NOMO-1 treated with dmso at 0.1 percent for 144 hours (cell line): ENCODE results near the gene KCNH2.

Source experiments
- DNase-seq: peaks from one replicate; lab custom pipeline; 2025; ENCODE audit not compliant: unreplicated experiment; lab: John Stamatoyannopoulos, UW

KCNH2 gene

DNA sequence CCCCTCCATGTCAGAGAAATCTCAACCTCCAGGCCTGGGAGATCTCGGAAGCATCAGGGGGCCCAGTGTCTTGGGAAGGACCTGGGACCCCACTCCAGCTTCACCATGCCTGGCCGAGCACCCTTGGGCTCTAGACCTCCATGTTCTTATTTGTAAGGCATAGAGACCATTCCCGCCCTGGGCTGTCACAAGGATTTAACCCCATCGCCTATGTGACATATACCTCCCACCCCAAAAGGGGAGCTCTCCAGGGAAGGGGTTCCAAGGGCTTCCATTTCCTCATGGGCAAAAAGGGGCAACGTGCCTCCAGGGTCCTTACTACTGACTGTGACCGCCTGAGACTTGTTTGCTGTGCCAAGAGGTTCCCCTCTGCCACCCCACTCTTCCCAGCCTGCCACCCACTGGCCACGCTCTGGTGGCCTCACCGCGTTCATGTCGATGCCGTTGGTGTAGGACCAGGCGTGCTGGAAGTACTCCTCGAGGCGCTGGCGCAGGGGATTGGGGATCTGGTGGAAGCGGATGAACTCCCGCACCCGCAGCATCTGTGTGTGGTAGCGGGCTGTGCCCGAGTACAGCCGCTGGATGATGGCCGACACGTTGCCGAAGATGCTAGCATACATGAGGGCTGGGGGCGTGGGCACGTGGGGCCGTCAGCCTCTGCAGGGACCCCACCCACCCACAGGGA is 27.5 kb downstream of the KCNH2 start:
- no peak for DNase-seq

DNA sequence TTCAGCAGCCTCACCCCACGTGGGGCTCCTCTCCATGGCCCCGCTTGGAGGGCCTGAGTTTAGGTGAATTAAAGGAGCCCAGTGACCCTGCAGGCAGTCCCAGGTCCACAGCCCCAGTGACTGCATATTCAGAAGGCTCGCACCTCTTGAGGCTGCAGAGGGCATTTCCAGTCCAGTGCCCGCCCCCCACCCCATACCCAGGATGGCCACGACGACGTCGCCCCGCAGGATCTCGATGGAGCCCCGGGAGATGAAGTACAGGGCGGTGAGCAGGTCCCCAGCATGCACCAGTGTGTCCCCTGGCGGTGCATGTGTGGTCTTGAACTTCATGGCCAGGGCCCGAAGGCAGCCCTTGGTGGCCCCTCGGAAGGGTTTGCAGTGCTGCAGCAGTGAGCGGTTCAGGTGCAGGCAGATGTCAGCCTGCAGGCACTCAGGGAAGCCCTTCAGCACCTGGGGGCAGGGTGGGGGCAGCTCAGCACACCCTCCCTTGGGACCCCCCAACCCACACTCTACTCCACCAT is 28.1 kb downstream of the KCNH2 start:
- no peak for DNase-seq

DNA sequence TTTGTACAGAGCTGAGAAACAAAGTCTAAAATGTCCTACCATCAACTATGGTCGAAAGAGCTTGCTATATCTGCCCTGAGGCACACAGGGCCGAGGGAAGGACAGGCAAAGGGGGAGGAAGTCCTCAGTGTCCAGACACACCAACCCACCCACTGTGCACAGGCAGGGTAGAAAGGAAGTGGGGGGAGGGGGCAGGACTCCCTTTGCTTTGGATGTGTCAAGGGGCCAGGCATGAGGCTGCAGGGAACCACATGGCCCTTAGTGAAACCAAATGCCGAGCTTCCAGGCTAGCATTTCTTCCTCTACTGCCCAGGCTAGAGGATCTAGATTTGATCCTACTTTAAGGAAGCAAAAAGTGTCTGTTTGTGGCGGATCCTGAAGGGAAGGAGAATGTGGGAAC is 28.6 kb downstream of the KCNH2 start:
- no peak for DNase-seq

DNA sequence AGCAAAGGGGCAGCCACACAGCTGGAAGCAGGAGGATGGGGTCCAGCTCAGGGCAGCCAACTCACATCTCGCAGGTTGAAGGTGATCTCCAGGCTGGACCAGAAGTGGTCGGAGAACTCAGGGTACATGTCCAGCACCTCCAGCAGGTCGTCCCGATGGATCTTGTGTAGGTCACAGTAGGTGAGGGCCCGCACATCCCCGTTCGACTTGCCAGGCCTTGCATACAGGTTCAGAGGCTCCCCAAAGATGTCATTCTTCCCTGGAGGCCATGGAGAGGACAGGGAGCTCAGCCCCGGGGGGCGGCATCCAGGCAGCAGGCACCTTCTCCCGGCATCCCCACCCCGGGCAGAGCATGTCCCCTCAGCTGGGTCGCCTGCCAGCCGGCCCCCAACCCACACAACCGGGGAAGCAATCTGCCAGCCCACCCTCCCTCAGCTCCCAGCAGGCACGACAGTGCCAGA is 29.3 kb downstream of the KCNH2 start:
- DNase-seq, result no peak

DNA sequence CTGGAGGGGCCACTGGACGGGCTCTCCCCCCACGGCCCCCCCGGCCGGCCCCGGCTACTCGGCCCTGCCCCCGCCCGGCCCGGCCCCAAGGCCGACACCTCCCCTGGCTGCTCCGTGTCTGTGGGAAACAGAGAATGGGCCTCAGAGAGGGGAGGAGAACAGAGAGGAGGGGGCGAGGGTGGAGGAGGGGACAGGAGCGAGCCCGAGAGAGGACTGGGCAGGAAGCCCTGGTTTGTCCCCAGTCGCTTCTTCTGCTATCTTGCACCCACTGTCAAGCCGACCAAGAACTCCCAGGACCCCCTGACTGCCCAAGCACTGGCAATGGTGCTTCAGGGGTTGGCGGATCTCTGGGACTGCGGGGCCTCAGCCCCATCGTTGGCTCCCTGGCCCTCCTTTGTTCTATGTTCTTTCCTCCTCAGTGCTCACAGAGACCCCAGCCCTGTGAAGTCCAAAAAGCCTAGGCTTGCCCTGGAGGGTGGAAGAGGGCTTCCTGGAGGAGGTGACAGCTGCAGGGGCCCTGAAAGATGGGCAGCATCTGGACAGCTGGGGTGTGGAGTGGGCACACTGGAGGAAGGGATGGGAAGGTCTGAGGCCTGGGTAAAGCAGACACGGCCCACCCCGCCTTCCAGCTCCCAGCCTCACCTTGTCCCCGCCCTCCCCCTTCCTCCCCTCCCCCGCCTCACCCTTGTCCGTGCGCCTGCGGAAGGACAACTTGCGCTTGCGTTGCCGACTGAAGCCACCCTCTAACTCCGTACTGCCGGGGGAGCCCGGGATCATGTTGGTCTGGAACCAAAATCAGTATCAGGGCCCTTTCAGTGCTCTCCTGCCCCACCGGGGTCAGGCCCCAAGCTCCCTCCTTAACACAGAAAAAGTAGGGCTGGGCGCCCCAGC is 30.1 kb downstream of the KCNH2 start:
- DNase-seq, result no peak

DNA sequence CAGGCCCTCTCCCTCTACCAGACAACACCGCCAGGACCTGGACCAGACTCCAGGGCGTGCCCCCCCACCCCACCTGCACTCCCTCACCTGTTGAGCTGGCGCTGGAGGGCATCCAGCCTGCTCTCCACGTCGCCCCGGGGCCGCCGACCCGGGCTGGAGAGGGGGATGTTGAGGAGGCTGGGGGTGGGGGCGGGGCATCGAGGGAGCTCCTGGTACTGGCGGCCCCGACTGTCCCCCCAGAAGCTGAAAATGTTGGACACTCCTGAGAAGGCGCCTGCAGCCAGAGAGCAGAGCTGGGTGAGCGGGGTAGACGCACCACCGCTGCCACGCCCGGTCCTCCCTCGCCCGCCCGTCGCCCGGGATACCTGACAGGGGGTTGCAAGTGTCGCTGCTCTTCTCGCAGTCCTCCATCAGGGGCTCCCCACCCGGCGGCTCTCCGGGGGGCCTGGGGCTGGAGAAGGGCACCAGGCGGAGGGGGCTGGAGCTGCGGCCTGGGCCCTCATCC is 30.8 kb downstream of the KCNH2 start:
- no peak for DNase-seq

DNA sequence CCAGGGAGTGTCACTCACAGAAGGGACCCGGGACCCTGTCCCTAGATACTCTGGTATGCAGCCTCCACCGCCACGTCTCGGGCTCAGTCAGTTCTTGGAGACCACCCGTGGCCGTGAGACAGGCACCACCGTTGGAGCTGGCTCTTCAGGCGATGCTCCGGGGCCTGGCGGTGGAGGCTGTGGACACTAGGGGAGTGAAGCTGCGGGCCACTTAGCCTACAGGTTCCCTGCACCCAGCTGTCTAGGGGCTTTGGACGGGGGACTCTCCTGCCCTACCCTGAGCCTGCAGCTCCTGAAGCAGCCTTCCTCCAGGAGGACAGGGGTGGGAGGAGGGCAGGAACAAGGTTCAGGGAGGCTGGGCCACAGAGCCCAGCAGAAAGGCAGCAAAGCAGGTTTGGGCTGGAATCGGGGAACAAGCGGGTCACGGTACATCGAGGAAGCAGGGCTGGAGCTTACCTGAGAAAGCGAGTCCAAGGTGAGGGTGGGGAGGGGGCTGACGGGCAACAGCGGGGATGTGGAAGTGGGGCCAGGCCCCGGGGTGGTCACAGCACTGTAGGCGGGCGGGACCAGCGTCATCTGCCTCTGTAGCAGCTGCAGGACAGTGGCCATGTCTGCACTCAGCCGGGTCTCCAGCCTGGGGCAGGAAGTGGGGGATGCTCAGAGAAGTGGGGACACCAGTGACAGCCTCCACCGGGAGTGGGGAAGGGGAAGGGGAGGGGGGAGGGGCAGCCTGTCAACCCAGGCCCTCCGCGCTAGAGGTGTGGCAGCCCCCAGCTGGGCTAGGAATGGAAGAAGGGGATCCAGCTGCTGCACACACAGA is 31.5 kb downstream of the KCNH2 start:
- no peak for DNase-seq

DNA sequence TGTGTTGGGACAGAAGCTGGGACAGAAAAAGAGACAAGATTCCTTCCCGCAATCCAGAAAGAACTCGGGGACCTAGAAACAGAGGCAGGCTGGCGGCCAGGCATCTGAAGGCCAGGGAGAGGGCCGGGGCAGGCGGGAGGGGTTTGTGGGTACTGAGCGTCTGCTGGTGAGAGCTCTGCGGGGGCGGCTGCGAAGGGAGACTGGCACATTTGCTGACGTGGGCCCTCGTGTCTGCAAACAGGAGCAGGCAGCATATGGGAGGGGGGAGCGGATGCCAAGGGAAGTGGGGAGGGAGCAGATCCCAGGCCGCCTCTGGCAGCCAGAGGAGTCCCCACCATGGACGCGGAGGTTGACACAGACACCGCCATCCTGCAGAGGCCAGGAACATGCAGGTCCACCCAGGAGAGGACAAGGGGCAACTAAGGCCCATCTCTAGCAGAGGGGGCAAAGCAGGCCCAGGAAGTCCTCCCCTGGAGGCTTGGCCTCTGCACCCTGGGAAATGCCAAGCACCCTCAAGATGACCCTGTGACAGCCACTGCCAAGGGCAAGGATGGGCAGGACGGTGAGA is 32.2 kb downstream of the KCNH2 start:
- DNase-seq, result no peak

DNA sequence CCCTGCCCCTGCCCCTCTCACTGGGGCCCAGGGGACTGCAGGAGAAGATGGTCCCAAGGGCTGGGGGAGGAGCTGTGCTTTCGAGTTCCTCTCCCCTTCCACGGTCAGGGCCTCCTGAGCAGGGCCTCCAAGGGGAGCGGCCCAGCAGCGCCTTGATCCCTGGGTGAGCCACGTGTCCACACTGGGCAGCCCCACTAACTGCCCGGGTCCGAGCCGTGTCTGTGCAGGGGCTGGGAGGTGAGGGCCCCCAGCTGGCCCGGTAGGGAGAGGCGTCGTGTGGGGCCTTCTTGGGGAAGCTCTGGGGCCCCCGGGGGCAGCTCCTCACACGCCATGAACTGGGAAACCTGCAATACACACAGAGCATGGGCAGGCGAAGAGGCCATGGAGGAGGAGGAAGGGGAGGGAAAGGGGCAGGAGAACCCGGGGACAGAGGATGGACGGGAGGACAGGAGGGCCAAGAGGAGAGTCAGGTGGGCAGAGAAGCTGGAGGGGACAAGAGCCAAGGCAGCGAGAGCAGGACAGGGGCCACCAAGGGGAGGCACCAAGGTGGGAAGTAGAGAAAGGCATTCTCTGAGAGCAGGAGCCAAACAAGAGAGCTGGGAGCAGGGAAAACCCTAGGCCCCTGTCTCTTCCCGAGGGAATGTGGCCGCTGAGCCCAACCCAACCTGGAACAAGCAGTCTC is 32.8 kb downstream of the KCNH2 start:
- DNase-seq, result no peak

DNA sequence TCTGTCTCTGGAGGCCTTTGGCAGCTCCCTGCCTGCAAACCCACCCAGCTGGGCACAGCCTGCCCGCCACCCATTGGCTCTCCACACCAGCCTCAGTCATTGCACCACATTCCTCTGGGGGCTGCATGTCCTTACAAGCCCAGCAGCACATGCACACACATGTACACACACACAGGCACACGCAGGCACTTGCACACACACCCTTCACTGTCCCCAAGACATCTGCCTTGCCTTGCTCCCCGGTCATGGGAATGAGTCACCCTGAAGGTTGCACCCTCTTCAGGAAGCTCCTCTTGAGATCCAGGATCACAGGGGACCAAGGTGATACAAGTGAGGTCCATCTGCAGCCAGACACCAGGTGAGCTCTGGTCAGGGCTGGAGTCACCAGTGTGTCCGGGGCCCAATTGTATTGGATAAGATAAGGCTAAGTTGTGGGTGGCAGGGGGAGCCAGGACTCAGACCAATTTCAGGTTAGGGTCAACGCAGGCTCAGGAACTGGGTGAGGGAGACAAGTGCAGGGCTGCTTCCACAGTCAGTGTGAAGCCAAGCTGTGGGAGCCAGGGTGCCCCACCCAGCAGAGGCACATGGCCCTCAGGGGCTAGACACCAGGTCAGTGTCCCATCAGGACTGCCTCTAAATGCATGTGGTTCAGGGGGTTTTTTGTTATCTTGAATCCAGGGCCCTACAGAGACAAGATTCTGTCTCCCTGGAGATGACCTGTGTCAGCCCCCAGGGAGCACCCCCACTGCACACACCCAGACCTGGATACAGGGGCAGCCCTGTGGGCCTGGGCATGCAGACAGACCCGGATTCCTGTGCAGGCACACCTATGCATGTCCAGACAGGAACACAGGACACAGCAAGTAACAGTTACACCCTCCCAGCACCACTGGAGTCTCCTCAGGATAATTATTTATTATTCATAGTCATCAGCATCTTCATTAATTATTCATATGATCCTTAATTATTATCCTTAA is 33.8 kb downstream of the KCNH2 start:
- no peak for DNase-seq

DNA sequence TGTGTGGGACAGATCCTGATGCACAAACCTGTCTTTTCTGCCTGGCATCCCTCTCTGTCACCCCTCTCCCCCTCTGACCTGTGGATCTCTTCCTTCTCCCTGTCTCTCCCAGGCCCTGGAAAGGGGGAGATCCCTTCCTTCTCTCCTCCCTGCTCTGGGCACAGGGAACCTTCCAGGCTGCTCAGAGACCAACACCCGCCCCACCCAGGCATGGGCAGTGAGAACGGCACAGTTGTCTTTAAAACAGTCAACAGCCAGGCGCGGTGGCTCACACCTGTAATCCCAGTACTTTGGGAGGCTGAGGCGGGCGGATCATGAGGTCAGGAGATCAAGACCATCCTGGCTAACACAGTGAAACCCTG is 34.7 kb downstream of the KCNH2 start:
- DNase-seq, result no peak

DNA sequence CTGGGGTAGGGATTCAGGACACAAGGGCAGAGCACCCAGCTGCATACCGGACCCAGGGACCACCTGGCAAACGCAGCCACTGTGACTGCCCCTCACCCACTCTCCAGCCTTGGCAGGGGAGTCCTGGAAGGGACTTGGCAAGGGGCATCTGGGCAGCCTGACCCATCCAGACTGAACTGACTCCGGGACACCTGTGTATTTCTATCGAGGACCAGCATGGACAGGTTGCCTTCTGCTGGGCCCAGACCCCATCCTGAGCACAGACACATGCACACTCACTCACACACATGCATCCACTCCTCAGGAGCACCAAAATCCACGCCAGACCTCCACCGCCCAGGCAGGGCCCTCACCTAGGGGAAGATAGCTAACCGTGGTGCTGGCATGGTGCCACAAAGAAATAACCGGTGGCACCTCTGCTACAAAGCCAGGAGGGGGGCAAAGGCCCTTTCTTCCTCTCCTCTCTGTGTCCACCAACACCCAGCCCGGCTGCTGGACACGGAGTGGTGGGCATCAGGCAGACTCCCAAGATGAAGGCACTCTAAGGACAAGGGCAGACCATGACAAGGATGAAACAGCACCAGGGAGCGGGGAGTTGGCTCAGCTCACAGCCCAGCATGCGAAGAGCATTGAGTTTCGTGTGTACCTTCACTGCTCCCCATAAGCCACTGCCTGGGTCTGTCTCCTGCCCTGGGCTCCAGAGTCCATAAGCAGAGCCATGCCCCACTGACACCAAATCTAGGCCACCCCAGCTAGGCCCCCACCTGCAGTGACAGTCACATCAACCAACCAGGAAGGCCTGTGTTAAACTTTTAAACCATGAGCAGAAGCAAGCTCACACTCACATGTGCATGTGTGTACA is 35.3 kb downstream of the KCNH2 start:
- no peak for DNase-seq

DNA sequence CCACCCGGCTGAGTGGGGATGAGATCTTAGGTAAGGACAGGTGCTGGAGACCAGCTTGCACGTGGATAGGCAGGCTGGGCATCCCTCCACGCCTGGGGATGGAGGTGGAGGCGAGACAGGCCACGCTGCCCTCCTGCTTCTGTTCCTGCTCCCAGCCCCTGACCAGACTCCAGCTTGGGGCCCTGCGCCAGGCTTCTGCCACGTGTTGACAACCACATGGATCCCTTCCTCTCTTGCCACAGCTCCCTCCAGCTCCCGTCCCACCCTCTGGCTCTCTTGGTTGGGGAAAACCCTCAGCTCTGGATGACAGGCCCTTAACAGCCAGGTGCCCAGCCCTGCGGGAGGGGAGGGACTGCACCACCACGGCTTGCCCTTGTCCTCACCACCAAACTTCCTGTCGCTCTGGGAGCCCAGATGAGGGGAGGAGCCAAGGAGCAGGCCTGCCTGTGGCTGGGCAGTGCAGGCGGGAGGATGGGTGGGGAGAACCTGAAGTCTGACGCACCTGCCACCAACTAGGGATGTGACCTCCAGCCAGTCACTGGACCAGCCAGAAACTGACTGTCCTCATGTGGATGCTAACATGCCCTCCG is 36.0 kb downstream of the KCNH2 start:
- DNase-seq, result no peak

DNA sequence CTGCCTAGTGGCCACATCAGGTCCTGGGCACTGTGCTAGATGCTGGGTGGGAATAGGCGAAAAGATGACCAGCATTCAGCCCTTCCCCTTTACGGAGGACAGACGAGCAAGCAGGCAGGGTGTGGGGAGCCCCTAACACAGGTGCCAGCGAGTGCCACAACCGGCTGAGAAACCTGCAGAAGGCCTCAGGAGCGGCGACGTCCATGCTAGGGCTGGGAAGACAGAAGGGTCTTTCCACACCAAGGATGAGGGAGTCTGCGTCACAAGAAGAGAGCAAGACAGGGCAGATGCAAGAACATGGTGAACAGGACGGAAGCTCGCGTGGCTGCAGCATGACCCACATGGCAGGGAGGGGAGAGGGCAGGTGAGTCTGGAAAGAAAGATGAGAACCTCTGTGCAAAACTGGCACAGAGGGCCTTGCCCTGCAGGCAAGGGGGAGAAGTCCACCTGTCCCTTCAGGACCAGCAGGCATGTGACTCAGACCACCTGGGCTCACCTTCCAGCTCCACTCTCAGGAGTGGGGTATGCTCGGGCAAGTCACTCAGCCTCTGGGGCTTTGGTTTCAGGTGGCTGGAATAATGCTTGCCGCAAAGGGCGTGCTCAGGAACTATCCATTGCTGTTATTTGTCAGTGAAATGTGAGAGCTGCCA is 36.6 kb downstream of the KCNH2 start:
- DNase-seq, result no peak

DNA sequence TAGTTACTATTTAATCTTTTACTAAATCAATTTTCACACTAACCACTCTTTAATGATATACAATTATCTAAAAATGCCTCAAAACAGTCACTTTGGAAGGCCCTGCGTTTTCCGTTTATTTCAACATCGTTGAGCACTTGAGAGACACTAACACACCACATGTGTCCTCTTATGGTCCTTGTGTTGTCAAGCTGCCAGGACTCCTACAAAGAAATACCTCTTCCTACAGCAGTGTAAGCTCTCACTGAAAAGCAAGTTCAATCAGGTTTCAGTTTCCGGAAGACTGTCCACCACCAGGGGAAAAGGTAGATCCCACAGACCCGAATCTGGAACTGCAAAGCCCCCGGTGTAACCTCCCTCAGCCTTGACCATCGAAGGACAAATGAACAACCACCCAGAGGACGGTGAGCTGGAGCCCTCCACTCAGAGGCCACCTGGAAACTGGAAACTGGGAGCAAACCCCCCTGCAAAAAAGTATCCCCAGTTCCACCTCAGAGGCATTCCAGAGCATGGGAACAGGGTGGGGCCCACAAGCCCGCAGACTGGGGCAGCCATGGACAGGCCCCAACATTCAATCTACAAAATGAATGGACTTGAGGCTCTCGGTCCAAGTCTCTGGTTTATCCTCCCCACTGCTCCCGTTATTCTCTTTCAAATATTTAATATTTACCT is 37.6 kb downstream of the KCNH2 start:
- no peak for DNase-seq

DNA sequence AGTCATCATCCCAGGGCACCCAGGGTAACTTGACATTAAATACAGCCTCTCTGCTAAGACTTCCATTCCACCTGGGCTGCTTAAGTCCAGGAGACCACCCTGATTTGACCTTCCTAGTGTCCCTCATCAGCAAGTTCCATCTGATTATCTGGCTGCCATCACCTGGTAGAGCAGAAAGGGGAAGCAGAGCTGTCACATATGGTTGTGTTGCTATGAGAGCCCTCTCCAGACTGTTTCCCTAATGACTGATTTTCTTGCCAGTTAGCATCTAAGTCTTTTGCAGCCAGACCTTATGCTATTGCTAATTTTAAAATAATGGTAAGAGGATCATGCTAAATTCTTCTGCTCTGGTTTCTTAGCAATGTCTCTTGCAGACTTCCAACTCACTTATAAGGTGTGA is 38.7 kb downstream of the KCNH2 start:
- no peak for DNase-seq

DNA sequence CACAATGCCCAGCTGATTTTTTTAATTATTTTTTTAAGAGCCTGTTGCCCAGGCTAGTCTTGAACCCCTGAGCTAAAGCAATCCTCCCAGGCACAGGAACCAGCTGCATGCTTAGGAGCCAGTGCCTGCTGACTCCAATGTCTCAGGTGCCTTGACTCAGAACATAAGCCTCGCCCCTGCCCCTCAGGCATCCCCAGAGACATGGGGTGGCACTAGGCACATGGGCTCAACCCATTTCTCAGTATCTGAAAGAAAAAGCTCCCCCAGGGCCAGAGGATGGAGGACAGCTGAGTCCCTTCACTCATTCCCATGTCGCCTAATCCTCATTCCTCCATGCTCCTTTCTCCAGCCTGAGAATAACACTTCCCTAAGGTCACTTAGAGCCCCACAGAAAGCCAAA is 39.1 kb downstream of the KCNH2 start:
- DNase-seq, result no peak
